HG03280 (cell line): ENCODE data around the gene SEMA5B.

Experiments used
- ATAC-seq: cut with Tn5 transposase; IDR thresholded peaks from one replicate; pipeline ENCODE4 v1.9.1; 2021; ENCODE audit warnings: mild to moderate bottlenecking, moderate library complexity; ENCODE audit not compliant: unreplicated experiment

The SEMA5B gene

DNA sequence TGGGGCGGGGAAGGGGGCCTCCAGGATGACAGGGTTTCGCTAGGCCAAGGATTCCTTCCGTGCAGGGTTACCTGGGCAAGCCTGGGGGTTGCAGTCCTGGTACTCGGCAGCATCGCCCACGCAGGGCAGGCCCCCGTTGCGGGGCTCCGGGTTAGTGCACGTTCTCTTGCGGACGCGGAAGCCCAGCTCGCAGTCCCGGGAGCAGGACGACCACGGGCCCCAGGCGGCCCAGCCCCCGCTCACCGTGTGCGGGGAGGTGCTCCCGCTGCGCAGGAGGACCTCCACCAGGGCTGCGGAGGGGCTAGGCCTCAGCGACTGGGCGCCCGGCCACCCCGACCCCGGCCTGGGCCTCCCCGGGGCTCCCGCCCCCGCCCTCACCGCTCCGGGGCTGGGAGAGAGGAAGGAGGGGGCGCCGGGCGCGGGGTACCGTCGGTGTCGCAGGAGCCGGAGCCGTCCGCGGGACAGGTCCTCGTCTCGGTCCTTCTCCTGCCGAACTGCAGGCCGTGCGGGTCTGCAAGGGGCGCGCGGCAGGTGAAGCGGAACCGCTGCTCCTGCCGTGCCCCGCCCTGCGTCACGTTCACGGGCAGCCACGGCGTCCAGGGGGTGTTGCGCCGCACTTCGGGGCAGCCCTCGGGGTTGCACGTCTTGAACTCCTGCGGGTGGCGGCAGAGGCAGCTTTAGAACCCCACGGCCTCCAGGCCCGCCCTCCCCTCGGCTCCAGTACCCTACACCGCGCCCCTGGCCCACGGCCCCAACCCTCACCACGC is 114.6 kb downstream of the SEMA5B start:
- ATAC-seq, result no peak

DNA sequence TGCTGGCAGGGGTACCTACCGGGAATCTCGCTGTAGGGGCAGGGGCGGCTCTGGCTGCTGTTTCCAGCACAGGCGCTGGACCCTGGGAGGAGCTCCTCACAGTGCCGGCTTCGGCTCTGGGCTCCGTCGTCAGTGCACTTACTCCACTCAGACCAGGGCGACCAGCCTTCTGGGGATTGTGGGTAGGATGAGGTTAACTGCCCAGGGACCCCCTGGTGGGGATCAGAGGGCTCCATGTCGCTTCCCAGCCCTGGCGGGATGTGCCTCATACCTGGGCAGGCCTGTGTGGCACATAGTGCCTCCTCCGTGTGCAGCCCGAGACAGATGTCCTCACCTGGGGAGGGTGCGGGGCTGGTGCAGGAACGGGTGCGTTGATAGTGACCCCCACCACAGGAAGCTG is 115.7 kb downstream of the SEMA5B start:
- no peak for ATAC-seq

GRCh38 chr3:122908251-122908650 is 119.3 kb downstream of the SEMA5B start:
- no peak for ATAC-seq

DNA sequence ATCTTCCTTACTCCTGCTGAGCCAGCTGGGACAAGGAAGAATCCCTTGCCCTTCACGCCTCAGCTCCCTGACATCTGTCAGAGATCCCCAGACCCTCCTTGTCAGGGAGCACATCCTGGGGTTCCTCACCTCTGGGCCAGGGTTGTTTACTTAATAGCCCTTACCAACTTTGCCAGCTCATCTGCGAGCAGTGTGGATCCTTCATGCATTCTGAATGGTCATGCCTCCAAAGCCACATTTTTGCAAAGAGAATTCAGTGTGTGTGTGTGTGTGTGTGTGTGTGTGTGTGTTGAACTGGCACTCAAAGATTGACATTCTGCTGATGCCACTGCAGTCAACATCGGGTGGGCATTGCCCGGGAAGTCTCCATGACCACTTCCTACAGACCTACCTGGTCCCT is 120.1 kb downstream of the SEMA5B start:
- no peak for ATAC-seq

- ATAC-seq, result no peak
Measured at GRCh38 chr3:122903171-122903570, 124.4 kb downstream of the SEMA5B start.

- no peak for ATAC-seq
Measured at GRCh38 chr3:122902326-122902725, 125.2 kb downstream of the SEMA5B start.

DNA sequence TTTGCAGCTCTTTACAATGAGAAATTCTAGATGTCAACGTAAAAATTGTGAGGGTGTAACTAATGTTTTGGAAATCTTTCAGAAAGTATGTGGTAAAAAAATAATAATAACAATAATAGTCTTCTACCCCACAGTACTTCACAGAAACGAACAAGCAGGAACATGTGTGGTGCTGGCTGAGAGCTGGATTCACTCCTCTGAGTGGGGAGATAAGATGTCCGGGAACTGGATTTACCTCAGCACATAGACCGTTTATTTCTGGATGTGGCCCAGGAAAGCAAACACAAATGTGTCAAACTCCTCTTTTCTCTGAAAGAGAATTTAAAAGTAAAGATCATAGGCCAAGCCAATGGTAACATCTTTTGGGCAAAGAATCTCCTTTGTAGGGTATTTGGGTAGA is 129.3 kb downstream of the SEMA5B start:
- ATAC-seq, result no peak

DNA sequence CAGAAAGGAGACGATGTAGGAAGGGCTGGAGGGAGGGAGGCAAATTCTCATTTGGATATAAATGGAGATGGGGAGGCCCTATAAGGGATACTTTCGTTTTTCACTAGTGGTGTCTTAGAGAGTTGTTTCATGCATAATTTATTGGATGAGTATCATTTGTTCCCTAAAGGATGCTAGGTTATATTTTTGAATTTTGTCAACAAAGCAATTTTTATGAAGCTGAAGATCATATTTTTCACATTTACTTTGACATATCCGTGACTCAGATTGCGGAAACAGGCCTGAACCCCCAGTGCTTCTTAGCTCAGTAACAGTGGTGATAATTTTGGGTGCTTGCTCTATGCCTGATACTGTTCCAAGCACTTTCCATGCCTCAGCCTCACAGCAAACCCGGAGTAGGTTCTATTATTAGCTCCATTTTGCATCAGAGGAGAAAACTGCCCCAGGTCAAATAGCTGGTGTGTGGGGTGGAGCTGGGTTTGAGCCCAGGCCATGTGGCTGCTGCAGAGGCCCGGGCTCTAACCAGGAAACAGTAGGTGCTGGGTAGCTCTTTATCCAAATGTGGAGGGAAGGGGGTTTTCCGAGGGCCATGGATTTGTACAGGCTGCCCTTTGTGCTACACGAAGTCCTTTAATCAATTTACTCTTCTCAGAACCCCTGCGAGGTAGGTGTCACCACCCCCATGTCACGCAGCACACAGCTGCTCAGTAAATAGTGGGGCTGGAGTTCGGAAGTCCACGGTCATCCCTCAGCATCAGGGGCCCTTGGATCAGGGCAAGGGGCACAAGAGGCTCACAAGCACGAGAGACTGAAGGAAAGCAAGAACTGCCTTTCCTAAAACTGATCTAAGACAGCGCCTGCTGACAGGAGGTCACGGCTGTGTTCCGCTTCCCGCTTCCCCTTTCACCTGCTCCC is 133.6 kb downstream of the SEMA5B start:
- no peak for ATAC-seq

DNA sequence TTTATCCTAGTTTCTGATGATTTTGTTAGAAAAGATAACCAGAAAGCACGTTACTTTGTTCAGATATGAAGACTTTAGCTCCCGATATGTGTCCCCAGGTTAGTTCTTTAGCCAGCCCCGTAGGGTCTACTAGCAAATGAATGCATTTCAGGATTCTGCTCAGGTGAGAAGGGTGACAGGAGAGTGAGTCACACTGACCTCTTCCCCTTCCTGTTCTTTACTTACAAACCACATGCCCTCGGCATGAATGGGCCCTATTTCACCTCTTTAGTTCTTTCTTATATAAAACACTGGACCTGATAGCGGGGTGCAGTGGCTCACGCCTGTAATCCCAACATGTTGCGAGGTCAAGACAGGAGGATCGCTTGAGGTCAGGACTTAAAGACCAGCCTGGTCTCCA is 134.3 kb downstream of the SEMA5B start:
- no peak for ATAC-seq

DNA sequence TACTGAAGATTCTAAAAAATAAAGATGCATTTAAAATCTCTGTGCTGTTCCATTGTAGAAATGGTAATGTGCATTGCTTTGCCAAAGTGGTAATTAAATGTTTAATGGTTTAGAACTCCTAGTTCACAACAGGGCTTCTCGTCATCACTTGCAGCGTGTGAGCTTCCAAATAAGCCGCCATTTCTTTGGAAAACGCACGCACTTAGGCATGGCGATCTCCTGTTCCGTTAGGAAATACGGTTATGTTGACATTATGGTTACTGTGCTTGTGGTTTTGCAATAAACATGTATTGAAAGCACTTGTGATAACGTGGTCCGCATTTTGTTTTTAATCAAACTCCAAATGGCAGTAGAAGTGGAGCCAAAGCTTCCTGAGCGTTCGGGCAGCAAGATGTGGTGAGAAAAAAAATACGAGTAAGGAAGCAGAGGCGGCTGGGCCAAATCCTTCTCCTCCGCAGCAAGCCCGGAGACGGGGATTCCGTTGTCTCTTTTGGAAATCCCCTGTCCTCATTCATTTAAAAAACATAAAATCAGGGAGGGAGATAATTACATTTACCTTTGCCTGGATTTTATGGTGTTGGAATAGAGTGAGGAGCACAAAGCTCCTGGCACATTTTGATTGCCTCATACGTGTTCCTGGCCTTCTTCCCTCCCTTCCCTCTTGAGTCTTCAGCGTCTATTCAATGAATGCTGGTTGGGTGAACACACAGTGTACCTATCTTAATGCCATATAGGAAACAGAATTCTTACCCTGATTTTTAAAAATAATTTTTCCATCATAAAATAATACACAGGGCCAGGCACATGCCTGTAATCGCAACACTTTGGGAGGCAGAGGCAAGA is 135.2 kb downstream of the SEMA5B start:
- ATAC-seq, result no peak

DNA sequence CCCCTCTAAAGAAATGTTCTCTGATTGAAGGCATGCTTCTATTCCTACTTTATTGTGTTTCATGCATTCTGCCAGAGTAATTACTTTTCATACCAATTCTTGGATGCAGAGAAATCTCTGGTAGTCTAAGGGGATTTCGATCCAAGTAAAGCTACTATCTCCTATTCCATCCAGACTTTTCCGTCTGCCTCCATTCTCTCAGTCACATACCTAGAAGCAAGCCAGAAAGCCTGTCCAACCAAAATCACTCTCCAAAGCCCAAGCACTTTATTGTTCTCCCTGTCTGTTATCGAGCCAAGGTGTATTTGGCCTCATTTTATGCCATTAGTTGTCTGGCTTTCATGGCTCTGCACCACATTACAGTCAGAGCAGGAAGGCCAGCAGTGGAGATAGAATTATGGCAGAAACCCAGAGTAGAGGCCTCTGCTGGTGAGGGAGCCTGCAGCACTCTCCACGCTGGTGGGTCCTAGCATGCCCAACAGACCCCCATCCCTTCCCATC is 136.8 kb downstream of the SEMA5B start:
- no peak for ATAC-seq

DNA sequence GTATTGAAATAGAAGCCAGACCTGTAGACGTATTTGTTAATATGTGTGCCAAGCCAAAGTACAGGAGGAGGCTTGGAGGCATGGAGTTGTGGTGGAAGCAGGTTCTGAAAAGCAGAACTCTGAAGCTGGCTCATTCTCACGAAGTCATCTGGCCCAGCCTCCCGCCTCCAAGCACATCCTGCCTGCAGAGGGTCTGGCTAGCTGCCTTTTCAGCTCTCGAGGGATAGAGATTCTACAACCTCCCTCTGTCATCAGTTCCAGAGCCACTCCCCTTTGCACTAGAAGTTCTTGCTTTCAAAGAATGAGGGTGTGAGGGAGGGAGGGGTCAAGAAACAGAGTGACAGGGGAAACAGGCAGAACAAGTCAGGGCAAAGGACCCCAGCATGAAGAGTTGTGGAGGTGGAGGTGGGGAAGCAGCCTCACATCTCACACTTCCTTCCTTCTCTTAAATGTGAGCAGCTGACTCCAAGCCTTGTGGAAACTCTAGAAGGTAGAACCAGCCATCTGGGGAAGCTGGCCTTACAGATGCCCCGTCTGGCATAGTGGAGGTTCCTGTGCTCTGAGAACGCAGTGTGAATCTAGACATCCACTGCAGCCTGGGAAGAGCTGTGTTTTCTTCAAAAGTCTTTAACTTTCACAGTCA is 137.4 kb downstream of the SEMA5B start:
- no peak for ATAC-seq

- no peak for ATAC-seq
Measured at GRCh38 chr3:122886946-122887345, 140.6 kb downstream of the SEMA5B start.

GRCh38 chr3:122886251-122886650 is 141.3 kb downstream of the SEMA5B start:
- no peak for ATAC-seq

DNA sequence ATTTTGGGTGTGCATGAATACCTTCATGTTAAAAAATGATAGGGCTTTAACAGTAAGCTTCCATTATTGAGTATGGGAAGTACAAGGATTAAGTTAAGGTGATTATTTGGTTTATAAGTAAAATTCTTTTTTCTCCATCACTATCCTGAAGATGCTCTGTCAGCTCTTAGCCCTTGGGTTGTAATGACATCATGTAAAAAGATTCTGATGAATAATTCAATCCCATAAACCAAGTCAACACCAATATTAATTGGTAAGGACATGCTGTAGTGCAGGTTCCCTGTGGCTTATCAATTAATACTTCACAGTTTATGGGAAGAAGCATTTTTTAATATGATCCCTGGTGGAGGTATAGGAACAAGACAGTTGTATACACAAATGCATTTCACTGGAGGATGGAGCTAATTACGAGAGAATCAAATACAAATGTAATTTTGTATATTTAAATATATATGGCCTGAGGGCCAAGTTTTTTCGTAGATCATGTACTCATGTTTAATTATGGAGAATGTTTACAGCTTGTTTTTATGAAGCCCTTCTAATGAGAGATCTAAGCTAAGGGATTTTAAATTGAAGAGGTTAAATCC is 145.1 kb downstream of the SEMA5B start:
- ATAC-seq, result no peak

GRCh38 chr3:122880624-122881023 is 146.9 kb downstream of the SEMA5B start:
- no peak for ATAC-seq

DNA sequence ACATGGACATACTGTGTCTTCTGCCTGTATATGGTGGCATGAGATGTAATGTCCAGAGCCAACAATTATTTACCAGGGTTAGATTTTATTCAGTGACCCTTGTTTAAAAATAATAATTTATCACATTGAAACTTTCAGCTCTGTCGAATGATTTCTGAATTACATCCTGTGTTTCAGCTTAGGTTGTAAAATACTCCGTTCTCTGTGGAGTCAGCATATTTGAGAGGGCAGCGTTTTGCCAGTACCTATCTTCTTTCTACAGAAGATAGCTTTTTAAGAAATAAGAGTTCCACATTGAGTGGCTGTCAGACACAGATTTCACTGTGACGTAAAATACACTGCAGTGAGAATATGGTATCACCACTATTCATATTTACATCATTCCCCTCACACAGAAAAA is 147.4 kb downstream of the SEMA5B start:
- no peak for ATAC-seq

DNA sequence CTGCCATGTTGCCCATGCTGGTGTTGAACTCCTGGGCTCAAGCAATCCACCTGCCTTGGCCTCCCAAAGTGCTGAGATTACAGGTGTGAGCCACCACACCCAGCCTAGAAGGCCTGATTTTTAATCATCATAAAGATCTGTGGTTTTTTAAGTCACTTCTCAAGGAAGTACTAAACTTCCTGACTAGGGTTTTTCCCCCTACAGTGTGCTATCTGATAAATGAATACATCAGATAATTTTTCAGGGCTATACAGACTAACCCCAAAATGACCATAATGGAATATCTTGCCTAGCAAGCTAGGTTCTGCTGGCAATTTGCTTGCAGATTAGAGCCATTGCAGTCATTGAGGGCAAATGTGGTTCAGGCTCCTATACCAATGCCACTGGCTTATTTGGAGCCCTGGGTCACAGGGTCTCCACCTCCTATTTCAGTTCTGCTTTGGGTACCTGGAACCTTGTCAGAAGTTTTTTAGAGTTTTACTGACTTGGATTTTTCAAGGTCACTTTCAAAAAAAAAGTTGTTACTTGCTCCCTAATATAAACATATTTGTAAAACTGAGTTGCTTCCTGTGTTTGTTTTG is 151.9 kb downstream of the SEMA5B start:
- ATAC-seq, result no peak

DNA sequence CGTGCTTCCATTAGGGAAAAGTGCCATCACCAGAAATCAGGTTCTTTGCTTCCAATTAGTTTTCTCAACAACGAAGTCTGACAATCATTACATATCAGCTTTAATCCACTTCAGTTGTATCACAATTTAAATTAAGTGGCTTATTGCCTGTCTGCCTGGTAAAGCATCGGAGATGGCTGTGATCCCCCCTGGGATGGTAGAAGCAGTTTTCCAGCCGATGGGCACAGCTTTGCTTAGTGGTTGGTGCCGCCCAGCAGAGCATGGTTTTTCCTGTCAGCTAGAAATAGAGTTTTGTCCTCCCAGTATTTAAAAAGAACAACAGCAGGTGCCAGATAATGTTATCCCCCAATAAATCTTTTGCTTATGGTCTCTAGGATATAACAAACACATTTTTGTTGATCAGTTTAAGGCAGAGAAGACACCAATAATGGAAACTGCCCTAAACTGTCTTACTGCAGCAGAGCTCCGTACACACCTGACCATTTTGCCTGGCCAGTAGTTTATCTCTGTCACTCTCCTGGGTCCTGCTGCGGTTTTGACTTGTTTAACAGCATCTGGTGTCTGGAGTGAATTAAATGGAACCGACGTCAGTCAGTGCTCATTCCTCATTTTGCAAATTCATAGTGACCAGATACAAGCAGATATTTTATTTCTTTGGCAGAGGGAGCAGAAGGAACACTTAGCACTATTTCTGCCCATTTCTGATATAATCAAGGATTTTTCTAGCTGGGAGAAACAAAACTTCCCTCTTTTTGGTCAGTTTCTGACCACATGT is 153.6 kb downstream of the SEMA5B start:
- ATAC-seq, result no peak
